Fibroblast of mammary gland (primary cell): ENCODE measurements around the gene BIRC2.

Experiments
- DNase-seq: peaks from one replicate; pipeline ENCODE4 v3.0.0-alpha.2; 2010; ENCODE audit warnings: low read depth
- H3K4me3 ChIP-seq: 2 replicates; pipeline ENCODE4 v1.5.1; 2011; ENCODE audit warnings: low read depth, mild to moderate bottlenecking, low read length, moderate library complexity; ENCODE audit not compliant: control insufficient read depth
- CTCF ChIP-seq: conservative IDR thresholded peaks from 2 replicates; pipeline ENCODE4 v1.5.1; 2011; ENCODE audit warnings: low read depth, low read length, inconsistent platforms; ENCODE audit not compliant: control insufficient read depth, insufficient read depth

The BIRC2 gene

GRCh38 chr11:102347462-102348370 lies 702 bp downstream of the BIRC2 start:
- H3K4me3 ChIP-seq, result peak overlapping the region; percentile 87
- peak; percentile 41 for DNase-seq

GRCh38 chr11:102357116-102357515 lies 10.1 kb downstream of the BIRC2 start:
- no peak overlapping the region for H3K4me3 ChIP-seq
- no peak for DNase-seq
- no peak for TF ChIP-seq CTCF

More at GRCh38 chr11:102347462-102348370, 702 bp downstream of the BIRC2 start:
- TF ChIP-seq CTCF, result no peak

GRCh38 chr11:102359372-102359771 lies 12.4 kb downstream of the BIRC2 start:
- DNase-seq, result no peak
- TF ChIP-seq CTCF, result no peak
- no peak overlapping the region for H3K4me3 ChIP-seq

GRCh38 chr11:102360681-102361080 lies 13.7 kb downstream of the BIRC2 start:
- no peak for DNase-seq
- H3K4me3 ChIP-seq, result no peak overlapping the region

GRCh38 chr11:102361086-102362031 lies 14.3 kb downstream of the BIRC2 start:
- no peak for TF ChIP-seq CTCF
- no peak overlapping the region for H3K4me3 ChIP-seq
- peak; percentile 49 for DNase-seq

More at GRCh38 chr11:102360681-102361080, 13.7 kb downstream of the BIRC2 start:
- no peak for TF ChIP-seq CTCF

- TF ChIP-seq CTCF, result no peak
- H3K4me3 ChIP-seq, result no peak overlapping the region
- DNase-seq, result no peak
These were observed 18.0 kb downstream of the BIRC2 start for GRCh38 chr11:102364991-102365390.
